Retina (tissue), 1 donor: ENCODE data around the gene SLAMF7.

Experiments
- DNase-seq: peaks from one replicate; pipeline ENCODE4 v3.0.0-alpha.2; 2016

The SLAMF7 gene

DNA sequence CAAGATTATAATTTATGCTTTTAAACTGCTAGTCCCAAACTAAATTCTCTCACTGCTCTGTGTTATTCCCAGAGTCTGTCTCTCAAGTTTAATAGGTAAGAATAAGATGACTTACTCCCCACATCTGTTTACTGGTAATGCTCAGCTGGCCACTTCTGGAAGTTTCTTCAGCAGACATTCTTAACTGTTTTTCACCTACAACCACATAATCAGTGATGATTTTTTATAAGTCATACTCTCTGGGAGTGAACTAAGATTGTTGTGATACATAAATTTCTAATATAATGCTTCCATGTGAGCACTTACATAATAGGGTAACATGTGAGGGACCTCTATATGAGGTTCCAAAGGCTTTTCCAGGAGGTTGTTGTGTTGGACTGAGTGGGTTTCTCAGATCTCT is 8.7 kb downstream of the SLAMF7 start:
- DNase-seq: no peak

DNA sequence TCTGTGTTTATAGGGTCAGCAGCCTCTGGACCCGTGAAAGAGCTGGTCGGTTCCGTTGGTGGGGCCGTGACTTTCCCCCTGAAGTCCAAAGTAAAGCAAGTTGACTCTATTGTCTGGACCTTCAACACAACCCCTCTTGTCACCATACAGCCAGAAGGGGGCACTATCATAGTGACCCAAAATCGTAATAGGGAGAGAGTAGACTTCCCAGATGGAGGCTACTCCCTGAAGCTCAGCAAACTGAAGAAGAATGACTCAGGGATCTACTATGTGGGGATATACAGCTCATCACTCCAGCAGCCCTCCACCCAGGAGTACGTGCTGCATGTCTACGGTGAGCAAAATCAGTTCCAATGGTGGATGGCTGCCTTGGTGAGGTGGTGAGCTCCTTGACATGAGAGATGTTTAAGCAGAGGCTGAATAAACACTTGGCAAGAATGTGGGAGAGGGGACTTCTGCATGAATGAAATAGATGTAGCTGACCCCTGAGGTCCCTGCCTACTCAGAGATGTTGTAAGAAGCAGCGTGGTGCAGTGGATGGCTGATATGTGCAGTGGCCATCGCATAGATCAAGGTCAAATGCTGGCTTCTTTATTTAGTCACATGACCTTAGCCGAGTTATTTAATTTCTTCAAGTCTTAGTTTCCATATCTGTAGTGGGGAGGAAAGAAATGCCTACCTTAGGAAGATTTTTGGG is 9.3 kb downstream of the SLAMF7 start:
- DNase-seq: no peak

DNA sequence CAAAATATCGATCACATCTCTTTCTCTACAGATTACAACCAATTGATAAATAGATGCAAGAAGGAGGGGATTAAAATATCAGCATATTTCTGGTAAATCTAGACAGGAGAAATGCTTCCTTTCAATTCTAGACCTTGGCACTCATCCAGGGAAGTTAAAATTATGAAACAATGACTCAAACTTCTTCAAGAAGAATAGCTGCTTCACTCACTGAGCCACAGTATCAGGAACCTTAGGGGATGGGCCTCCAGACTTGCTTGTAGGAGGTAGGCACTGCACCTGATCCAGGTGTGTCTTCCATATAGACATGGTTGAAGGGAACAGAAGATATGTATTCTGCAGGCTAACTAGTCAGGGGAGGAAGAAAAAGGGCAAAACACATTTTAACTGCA is 9.8 kb downstream of the SLAMF7 start:
- DNase-seq: no peak

DNA sequence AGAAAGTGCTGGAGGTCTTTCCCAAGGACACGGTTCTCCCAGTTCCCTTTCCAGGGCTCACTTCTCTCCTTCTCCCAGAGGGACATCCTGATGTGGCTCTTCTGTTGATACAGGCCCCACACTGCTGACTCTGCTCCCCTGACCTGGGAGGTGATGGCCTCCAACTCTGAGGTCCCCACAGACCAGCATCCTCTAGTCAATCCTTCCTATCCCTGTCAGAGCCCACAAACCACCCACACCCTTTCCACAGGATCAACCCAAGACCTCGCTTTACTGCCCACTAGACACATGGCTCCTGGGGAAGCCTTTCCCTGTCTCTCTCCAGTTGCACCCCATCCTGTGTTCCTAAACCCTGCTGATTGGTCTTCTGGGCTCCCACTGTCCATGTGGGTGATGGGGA is 11.6 kb downstream of the SLAMF7 start:
- DNase-seq: no peak

DNA sequence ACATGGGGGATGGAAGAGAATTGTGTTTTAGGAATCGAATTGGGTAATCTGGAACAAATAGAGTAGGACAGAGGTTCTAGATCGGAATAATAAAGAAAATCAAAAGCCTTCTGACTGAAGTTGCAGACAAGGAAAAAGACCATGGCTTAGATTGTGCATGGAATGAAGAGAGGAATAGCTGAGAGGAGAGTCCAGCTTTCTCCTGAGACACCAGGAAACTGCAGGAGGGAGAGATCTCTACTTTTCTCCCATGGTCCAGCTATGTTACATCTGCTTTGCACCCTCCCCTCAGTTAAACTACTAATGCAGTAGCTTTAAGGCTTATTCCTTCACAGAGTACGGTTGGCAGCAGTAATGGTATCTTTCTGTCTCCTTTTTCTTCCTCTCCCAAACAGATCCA is 13.4 kb downstream of the SLAMF7 start:
- DNase-seq: no peak

DNA sequence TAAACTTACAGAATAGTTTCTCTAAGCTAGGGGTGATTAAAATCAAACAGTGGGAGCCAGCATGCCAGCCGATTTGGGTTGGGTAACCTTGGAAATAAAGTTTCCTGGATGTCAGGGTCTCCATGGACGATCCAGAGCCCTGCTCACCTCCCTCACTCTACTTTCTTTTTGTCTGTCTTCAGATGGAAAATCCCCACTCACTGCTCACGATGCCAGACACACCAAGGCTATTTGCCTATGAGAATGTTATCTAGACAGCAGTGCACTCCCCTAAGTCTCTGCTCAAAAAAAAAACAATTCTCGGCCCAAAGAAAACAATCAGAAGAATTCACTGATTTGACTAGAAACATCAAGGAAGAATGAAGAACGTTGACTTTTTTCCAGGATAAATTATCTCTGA is 13.9 kb downstream of the SLAMF7 start:
- no peak for DNase-seq

DNA sequence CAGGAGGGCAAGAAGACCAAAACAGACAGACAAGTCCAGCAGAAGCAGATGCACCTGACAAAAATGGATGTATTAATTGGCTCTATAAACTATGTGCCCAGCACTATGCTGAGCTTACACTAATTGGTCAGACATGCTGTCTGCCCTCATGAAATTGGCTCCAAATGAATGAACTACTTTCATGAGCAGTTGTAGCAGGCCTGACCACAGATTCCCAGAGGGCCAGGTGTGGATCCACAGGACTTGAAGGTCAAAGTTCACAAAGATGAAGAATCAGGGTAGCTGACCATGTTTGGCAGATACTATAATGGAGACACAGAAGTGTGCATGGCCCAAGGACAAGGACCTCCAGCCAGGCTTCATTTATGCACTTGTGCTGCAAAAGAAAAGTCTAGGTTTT is 14.5 kb downstream of the SLAMF7 start:
- no peak for DNase-seq

DNA sequence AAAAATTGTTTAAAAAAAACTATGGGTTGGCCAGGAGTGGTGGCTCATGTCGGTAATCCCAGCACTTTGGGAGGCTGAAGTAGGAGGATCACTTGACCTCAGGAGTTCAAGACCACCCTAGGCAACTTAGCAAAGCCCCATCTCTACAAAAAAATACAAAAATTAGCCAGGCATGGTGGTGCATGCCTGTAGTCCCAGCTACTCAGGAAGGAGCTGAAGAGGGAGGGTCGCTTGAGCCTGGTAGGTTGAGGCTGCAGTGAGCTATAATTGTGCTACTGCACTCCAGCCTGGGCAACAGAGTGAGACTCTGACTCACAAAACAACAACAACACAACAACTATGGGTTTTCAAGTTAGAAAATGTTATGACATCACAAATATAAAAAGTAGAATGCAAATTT is 16.4 kb downstream of the SLAMF7 start:
- DNase-seq: no peak

DNA sequence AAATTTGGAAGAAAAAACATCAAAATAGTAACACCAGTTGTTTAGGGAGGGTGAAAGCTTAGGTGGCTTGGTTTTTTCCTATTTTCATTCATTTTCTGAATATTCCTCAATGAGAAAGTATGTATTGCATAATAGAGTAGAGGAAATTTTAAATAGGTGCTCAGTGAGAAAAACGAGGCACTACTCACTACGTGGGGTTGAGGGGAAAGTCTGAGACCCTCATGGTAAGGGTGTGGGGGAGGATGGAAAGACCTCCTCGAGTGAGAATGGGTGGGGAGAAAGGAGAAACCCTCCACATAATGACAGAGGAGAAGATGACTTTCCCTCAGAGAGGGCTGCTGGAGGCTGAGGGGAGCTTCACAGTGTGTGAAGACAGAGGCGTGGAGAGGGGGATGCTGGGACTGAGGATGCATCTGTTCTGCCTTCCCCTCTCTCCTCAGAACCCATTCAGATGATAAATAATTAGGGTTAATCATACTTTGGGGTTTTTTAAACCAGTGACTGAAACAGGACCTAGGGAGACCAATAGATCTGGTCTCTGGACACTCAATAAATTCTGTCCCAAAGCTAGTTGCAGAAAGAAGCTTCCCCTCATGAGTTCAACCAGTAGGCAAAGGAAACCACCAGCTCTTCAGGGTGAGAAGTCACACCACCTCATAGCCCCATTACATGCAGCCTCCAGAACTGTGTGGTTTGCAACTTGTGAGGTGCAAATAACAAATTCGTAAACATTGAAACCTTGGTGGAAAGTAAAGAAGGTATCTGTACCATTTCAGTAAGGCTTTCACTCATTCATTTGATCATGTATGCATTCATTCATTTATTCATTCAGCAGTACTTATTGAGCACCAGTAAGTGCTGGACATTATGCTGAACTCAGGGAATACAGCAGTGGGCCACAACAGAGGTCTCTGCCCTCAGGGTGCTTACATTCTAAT is 17.1 kb downstream of the SLAMF7 start:
- no peak for DNase-seq

DNA sequence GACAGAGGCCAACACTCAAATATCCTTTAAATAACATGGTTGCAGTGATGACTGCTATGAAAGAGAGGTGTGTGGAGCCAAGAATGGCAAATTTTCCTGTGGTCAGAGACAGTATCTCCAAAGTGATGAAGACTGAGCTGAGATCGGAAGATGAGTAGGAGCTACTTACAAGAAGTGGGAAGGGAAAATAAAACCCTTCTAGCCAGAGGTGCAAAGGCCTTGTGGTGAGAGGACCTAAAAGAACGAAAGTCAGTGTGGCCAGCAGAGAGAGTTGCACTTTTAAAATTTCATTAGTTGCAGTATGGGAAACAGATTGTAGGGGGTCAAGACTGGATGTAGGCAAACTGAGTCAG is 17.8 kb downstream of the SLAMF7 start:
- no peak for DNase-seq

DNA sequence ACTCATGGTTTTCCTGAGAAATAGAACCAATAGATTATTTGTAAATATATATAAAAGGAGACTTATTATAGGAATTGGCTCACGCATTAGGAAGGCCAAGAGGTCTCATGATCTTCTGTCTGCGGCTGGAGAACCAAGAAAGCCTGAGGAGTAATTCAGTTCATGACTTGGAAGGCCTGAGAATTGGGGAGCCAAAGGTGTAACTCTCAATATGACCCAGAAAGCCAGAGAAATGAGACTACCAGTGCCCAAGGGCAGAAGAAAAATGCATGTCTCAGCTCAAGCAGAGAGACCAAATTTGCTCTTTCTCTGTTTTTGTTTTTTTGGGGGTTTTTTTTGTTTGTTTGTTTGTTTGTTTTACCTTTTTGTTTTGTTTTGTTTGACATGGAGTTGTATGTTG is 19.5 kb downstream of the SLAMF7 start:
- no peak for DNase-seq

DNA sequence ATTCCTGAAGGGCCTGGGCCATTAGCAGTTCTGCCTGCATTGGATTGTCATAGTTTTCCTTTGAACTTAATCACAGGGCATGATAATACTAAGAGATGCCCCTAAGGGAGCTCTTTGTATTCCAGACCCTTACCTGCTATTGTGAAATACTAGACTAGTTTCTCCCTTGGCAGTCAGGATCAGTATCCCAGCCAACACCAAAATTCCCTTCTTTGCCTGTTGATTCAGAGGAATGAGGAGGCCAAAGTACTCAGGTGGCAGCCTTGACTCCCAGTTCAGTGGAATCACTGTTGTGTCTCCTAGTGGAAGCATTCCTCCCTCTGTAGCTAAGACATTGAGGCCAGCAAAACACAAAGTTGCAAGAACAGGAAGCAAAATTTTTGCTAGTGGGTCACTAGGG is 20.7 kb downstream of the SLAMF7 start:
- DNase-seq: no peak

DNA sequence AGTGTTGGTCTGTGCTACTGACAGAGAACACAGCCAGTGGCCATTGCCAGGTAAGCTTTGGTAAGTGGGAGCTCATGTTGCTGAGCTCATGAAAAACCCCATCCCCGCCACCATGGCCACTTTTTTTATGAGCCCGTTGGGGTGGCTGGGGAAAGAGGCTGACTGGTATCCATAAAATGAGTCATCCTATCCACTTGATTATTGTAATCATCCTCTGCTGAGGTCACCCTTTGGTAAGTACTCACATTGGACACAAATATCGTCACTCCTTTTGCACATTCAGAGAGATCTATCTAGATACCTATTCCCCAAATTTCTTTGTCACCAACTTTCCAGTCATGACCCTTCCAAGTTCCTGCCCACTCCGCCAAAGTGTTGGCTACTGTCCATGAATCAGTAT is 22.0 kb downstream of the SLAMF7 start:
- no peak for DNase-seq

DNA sequence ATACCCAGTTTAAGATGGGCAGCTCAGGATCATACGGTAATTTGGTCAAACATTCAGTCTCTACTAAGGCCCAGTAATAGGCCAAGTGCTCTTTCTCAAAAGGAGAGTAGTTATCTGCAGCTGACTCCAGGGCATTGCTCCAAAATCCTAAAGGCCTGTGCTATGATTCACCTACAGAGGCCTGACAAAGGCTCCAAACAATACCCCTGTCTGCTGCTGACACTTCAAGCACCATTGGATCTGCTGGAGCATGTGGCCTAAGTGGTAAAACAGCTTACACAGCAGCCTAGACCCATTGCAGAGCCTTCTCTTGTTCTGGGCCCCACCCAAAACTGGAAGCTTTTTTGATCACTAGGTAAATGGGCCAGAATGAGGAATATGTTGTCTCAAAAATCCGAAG is 22.8 kb downstream of the SLAMF7 start:
- DNase-seq: no peak

DNA sequence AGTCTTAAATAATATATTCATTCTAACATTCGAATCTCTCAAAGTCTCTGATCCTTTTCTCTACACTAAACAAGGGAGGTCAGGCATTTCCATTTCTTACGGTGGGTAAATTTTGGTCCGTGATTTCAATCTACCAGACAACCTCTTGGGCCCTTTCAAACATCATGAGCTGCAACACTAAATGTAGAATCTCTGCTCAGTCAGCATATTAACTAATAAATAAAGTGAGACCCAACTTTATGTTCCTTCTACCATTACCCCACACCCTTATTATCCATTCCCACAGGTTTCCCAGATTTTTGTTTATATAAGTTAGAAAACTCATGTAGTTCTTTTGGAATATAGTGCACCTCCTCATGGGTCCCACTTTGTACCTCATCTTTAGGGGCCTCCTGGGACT is 24.9 kb downstream of the SLAMF7 start:
- DNase-seq: no peak

DNA sequence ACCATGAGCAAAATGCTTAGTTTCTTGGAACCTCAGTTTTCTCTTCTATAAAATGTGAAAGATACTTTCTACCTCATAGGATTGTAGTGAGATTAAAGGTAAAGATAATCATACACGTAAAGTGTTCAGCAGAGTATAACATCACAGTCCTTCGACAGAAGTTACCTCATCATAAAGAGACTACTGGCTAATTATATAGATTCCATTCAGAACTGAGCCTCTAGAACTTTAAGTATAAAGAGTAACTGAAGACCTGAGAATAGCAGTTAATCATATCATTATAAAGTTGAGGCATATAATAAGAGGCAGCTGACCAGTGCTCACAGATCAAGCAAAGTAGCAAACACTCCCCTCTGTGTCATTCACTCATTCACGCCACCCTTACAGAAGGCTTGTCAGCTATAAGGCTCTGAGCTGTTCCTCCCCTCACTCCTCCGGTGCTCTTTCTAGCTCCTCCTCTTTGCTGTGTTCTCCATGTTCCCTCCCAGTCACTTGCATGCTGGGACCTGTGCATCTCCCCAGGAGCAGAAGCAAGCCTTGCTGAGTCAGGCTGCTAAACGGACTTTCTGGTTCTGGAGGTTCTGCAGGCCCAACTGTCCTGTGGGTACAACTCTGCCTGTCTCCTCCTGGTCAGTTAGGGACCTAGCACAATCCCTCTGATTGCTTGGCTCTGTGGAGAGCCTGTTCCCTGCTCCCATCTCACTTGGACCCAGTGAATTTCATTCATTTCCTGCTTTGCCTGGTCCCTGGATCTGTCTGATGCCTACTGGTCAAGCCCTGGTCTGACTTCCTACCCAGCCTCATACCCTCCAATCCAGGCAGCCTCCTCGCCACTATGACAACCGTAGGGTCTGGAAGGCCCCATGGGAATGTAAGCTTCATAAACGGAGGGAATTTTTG is 28.6 kb downstream of the SLAMF7 start:
- no peak for DNase-seq

DNA sequence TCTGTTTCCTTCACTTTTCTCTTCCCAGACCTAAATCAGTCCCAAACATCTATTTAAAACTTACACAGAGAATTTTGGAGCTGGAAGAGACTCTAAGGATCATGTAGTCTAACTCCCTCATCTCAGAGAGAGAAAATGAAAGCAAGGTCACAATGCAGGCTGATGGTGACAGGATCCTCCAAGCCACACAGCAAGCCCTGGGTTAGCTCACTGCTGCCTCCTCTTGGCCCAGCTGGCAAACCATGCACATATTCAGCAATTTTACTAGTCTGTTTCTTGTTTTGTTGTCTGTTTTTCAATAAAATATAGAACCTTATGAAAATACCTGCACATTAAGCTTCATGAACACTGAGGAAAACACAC is 29.2 kb downstream of the SLAMF7 start:
- no peak for DNase-seq

DNA sequence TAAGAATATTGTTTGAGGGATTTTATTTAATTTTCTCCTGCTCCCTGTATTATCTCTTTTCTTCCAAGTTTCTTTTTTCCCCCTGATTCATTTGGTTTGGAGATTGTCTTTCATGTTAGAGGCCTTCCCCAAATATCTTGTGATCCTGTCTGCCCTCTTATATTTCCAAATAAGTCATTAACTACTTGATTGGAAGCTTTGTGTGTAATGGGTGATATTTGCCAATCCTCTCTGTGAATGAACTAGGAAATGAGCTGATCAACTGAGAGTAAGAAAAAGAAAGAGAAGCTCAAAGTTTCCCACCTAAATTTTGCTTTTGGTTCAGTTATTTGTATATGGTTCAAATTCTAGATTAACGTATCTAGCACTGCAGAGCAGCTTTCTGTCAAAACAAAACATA is 33.3 kb downstream of the SLAMF7 start:
- DNase-seq: no peak

DNA sequence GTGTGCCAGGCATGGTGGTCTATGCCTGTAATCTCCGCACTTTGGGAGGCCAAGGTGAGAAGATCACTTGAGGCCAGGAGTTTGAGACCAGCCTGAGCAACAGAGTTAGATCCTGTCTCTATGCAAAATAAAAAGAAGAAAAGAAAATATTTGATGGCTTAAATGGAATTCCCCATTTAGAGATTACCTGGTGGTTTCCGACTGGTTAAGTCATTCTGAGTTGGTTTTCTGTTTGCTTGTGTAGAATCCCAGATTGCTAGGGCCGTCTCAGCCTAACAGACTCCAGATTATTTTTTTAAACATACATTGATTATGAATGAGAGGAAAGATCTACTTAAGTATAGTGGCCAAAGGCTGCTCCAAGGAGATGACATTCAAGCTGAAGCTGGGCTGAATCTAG is 34.0 kb downstream of the SLAMF7 start:
- no peak for DNase-seq

DNA sequence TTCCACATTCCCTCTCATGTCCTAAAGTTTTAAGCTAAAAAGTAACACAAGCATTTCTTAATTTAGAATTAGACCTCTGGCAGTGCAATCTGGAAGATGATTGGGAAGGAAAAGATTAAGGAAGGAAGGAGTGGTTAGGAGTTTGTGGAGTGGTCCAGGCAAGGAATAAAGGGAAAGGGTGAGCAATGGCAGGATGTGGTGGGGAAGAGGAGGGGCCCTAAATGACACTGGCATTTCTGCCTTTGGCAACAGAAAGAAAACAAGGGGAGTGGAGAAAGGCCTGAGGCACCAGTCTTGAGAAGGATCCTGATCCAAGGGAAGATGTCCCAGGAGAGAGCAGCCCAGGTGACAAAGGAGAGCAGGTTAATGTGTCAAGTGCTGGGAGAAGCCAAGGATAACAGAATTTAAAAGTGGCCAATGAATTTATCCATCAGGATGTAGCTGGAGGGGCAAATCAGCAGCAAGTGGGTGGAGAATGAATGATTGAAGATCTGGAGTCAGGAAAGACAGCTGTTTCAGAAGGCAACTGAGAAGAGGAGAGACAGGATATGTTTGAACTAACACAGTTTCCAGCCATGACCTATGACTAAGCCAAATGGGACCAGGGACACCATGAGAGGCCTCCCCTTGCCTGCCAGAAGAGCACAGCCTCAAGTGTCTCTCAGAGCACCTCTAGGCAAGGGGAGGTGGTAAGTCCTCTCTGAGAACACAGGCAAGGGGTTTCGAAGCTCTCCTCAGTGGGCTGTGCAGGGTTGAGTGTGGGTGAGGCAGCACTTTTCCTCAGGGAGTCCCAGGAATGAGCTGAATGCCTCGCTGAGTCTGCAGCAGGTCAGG is 36.1 kb downstream of the SLAMF7 start:
- no peak for DNase-seq

DNA sequence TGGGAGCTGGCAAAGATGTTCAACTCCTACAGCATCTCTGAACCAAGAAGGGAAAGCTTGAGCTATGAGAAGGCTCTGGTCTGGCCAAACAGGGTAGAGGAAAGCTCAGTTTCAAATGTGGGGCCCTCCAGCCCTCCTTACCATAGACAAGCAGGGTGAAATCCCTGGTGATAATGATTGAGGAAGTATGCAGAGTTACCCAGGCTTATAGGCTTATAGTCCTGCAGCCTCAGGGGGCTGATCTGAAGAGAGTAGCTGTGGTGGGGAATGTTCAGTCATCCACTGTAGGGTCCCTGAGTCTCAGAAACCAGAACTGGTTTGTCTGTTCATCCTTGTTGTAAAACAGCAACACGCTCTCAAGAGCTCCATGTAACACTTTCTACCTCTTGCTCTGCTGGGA is 37.1 kb downstream of the SLAMF7 start:
- DNase-seq: no peak

DNA sequence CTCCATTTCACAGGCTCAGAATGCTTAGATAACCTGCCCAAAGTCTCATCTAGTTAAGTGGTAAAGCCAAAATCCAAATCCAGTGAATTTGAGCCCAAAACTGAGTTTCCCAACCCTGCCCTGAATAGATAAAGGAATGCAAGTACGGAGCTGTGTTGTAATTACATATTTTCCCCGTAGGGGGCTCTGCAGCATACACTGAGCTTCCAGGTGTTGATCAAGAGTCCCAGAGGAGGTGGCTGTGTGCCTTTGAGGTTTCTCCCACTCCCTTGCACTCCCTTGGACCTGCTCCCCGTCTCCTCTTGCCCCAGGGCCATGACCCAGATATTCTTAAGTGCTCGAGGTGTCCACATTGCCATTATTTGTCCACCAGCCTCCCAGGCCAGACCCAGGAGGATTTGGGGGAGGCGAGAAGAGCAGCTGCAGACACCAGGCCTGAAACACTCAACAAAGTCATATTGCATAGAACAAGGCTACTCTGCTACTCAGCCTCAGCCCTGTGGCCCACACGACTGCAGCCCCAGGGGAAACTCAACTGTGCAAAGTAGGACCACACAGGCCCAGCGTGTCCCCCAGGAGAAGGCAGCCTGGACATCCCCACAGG is 38.5 kb downstream of the SLAMF7 start:
- DNase-seq: peak; percentile 20
